SKM-1 treated with dmso at 0.1 percent for 144 hours (cell line): ENCODE measurements around the gene ANO6.

Source experiments
- DNase-seq: peaks from one replicate; lab custom pipeline; 2025; ENCODE audit not compliant: unreplicated experiment; lab: John Stamatoyannopoulos, UW

ANO6 gene

DNA sequence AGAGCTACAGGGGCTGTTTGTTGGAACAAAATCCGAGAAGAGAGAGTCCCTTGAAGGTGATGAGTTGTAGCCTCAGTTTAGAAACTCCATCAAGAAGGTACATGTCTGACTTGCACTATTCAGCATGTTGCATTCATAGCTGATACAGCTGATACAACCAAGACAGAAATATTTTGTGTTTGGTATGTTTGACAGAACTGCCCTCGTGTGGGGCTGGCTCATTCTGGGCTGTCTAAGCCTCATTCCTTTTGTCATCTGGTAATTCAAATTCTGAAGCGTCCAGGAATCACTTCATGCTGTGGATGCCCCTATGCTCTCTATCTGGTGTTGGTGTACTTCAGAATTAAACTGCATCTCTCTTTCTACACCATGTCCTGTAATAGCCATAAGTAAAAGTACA, 126.3 kb downstream of the ANO6 start:
- DNase-seq = no peak

DNA sequence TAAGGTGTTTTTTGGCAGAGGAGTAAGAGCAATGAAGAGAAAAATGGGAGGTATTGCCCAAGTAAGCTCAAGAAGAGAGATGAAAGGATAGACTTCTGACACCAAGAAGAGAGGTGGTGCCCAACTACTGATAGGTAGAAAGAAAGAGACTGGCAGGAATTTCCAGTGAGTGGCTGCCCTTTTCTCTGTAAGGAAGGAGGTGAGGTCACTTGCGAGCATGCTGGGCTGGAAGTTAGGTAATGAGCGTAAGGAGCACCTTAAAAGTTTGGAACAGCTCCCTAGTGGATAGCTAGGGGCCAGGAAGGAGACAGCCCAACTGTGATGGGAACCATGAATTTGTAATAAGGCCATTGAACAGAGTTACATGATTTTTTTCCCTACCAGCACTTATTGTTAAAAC, 127.0 kb downstream of the ANO6 start:
- no peak for DNase-seq

DNA sequence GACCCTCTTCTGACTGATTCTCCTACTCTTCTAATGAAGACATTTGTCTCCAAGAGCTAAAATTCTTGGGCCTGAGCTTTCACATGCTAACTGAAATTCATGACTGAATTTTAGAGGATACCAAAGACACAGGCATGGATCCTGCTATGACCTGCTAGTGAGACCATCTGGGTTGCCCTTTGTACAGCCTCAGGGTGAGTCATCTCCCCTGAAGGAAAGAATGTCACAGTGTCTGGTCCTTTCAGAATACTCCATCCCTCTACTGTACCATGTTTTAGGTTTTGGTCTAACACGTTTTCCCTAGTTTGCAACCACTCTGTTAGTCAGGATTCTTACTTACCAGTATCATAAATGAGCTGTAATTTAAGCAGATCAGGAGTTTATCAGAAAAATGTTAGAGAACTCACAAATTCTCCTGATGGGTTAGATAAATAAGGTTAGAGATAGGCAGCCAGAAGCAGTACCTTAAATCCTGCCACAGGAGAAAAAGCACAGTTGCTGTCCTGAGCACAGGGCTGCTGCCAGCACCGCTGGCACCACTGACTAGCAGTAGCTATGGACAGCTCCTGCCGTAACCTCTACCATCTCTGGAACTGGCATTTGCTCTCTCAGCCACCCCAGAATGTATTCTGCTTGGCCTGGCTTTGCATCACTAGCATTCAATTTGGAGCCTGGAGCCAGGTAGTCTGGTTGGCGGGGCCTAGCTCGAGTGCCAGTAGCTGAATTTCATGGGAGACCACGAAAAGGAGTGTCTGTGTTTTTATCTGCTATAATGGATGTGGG, 127.6 kb downstream of the ANO6 start:
- DNase-seq = no peak

- no peak for DNase-seq
Measured at GRCh38 chr12:45348311-45348710, 132.4 kb downstream of the ANO6 start.

- no peak for DNase-seq
Measured at GRCh38 chr12:45348986-45349385, 133.1 kb downstream of the ANO6 start.

- DNase-seq = no peak
Measured at GRCh38 chr12:45349916-45350315, 134.0 kb downstream of the ANO6 start.

GRCh38 chr12:45350861-45351260, 135.0 kb downstream of the ANO6 start:
- DNase-seq = no peak

- no peak for DNase-seq
Measured at GRCh38 chr12:45351921-45352670, 136.2 kb downstream of the ANO6 start.

DNA sequence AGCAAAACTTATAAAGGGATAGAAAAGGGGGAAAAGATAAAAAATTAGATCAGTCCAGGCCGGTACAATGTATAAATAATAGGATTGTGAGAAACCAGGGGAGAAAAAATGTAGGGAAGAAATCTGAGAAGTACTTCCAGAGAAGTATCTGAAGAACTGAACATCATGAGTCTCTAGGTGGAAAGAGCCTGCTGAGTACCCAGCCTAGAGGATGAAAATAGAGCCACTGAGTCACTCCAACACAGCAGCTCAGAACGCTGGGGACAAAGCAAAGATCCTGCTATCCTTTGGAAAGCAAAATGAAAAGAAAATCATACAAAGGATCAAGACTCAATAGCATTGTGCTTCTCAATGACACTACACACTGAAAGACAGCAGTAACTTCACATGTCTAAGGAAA, 138.0 kb downstream of the ANO6 start:
- DNase-seq = no peak

DNA sequence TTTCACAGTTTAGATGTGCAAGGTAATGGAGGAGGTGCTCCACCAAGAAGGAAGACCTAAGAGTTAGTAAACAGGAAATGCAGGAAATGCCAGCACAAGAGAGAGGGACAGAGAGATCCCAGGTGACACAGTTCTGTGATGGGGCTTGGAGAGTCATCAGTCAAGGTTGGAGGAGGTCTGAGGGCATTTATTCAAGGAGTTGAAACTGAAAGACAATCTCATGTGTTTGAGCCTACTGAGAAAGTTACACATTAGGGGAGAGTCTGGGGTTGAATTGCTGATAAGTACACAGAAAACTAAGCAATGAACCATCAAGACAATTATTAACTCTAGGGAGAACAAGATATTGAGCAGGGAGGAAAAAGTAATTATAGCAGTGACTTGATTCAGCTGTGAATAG, 138.5 kb downstream of the ANO6 start:
- DNase-seq = no peak

DNA sequence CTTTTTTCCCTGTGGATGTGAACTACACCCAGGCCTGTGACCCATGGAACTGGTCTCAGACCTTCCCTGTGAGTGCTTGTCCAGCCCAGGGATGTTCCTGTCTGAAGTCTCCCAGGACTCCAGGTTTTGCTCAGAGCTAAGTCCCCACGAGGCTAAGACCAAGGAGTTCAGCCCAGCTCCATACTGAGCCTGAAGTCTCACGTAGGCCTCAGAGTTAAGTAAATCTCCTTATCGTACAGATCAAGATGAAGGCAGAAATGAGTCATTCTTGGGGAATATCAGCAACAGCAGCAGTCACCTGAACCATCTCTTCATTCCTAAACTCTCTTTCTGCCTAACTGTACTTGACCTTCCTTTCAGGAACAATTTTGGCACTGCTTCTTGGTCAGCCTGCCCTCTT, 139.8 kb downstream of the ANO6 start:
- DNase-seq = no peak

DNA sequence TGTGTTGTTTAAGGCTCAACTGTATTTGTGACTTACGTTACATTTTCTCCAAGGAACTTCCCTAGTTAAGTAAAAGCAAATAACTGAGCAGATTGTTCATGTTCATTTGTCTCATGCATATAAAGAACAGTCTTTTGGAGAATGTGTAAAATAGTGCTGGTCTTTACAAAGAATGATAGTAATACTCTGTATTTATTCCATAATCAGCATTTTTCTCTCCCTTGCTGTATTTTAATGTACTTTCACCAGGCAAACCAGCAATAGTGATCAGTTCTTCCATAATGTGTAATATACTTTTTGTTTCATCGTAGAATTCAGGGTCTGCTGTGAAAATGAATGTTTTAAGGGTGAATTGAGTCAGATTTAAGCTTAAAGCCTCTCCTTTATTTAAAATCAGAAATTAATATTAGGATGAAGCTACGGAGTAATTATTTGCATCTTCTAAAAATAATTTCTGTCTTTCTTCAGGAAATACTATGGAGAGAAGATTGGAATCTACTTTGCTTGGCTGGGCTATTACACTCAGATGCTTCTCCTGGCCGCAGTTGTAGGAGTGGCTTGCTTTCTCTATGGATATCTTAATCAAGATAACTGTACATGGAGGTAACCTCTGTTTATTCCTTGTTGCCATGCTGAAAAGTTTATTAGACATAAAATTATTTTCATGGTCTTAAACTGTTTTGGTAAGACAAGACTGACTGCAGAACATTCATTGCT, 141.1 kb downstream of the ANO6 start:
- DNase-seq = no peak

DNA sequence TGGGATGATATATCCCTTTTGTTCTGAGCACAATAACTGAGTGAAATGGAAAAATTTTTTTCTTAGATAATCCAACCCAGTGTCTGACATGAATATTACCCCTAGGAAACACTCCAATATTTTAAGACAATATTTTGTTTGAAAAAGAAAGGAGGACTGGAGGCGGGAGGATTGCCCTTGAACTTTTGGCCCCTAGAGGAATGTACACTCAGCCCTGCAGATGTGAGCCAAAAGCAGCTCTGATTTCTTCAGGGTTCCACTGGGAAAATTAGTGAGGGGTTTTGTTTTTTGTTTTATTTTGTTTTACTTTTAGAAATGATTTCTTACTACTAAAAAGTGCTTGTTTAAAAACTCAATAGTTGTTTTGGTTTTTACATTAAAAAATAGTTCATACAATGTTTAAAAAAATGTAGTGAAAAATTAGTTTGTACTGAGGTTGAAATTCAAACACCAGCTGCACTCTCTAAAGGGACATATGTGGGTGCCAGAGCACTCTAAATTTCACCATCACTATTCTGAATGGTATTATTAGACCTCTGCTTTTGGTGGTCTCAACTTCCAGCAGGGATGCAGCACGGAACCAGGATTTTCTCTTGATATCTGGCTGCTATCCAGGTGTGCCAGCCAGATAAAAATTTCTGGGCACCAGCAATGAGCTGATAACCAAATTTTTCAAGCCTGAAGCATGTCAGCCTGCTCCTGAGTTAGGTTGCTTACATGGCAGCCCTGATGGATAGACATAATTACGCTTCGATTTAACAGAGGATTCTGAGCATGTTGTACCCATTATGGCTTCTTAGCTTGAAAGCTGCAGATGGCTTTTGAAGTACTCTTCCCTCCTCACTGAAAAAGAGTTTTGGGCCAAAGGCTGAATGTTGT, 141.9 kb downstream of the ANO6 start:
- DNase-seq = no peak

- DNase-seq = no peak
Measured at GRCh38 chr12:45362291-45362690, 146.4 kb downstream of the ANO6 start.

- DNase-seq = no peak
Measured at GRCh38 chr12:45363903-45364302, 148.0 kb downstream of the ANO6 start.

DNA sequence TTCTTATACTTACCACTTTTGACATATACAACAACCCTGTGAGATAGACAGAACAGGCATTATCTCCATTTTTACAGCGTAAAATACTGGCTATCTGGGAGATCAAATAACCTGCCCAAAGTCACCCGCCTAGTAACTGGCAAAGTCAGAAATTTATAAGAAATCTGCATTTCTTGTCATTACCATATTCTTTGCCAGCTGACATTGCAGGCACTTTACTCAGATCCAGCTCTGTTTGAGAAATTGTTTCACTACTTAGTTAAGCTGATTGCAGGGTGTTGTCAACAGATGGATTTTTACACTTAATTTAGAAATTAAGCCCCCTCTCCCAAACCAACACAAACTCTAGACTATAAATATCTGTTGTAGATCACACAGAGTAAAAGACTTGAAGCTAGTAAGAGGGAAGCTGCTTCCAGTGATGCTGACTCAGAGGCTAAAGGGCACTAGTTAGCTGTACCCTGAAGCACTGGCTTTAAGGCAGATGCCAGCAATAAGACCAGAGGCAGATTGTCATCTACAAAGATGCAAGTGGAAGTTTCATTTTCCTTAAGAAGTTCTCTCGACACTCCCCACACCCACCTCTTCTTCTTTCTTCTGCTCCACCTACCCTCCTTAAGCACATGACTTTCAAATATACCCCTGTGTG, 153.1 kb downstream of the ANO6 start:
- DNase-seq = no peak

DNA sequence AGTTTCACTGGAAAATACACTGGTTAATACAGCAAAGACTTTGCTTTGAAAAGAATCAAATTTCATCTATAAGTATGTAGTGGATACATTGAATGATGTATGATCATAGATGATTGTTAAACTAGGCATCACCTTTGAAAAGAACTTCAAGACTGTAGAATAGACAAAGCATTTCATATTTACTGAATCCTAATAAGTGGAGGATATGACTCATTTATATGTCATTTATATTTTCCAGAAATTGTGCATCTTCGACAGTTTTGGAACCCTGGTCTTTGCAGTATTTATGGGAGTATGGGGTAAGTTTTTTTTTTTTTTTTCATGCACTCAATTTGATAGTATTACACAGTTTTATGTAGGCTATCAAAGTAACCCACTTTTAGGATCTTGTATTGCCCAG, 161.9 kb downstream of the ANO6 start:
- no peak for DNase-seq

GRCh38 chr12:45379261-45379660, 163.4 kb downstream of the ANO6 start:
- no peak for DNase-seq

DNA sequence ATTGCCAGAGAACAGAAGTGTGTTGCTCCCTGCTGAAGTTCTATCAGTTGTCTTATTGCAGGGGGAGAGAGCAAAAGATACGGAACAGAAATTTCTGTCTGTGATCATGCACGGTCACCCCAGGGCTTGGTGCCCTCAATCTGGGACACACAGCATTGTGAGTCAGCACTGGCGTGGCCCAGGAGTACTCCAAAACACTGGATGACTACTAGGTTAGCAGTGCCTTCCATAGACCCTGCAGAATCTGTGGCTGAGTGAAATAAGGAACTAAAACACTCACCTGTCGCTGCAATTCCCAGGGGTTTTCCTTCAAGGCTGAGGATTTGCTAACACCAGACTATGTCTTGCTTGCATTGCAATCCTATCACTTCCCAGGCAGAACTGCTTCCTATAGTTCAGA, 165.5 kb downstream of the ANO6 start:
- no peak for DNase-seq

DNA sequence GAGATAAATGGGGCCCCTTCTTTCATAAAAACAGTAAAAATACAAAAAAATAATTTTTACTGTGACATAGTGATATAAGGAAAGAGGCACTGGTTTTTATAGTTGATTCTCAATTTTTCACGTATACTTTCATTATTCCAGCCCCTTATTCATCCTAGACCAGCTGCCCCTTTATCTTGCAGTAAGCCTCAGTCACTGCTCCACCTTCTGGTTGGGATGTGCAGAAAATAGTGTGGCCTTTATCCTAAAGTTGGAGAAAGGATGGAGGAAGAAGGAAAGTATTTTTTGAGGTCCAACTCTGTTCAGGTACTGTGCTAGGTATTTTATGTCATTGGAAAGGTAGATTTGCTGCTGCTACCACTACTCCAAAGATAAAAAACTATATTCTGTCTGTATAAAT, 172.7 kb downstream of the ANO6 start:
- no peak for DNase-seq

- no peak for DNase-seq
Measured at GRCh38 chr12:45389426-45389825, 173.5 kb downstream of the ANO6 start.
